ENCODE measurements around the gene RARG. TPM values are rescaled to one million over a fixed set of nuclear protein-coding genes. Genes with fewer than 3 reads are reported as not detected.

RARG gene
- total RNA-seq, 1 donor from 2014 or later = 0.27 TPM

- Mint-ChIP-seq H3K27ac (ENCODE audit: unreplicated experiment) (peak overlapping the region; percentile 94), H3K27me3 (ENCODE audit: unreplicated experiment) (peaks cover 14% of the 10 kb centered on the region), H3K36me3 (ENCODE audit: unreplicated experiment) (peaks cover 5% of the 10 kb centered on the region), H3K9me3 (ENCODE audit: unreplicated experiment) (peaks cover 5% of the 10 kb centered on the region), H3K4me3 (ENCODE audit: unreplicated experiment) (peak overlapping the region; percentile 99), H3K4me1 (ENCODE audit: low read depth, unreplicated experiment) (no peaks in the 10 kb centered on the region)
- peak; percentile 84 for DNase-seq
- no peak for TF ChIP-seq CTCF (IDR thresholded peaks at IDR 0.05; ENCODE audit: partially characterized antibody, unreplicated experiment)
Observed at GRCh38 chr12:53251477-53252348, 19.7 kb upstream of the RARG start.

GRCh38 chr12:53245286-53245685 is 13.3 kb upstream of the RARG start:
- Mint-ChIP-seq H3K27me3 (ENCODE audit: unreplicated experiment) (peaks cover 4% of the 10 kb centered on the region), H3K9me3 (ENCODE audit: unreplicated experiment) (no peaks in the 10 kb centered on the region), H3K27ac (ENCODE audit: unreplicated experiment) (no peak overlapping the region), H3K4me1 (ENCODE audit: low read depth, unreplicated experiment) (no peaks in the 10 kb centered on the region), H3K4me3 (ENCODE audit: unreplicated experiment) (no peak overlapping the region), H3K36me3 (ENCODE audit: unreplicated experiment) (peaks cover 5% of the 10 kb centered on the region)
- no peak for TF ChIP-seq CTCF (IDR thresholded peaks at IDR 0.05; ENCODE audit: partially characterized antibody, unreplicated experiment)
- no peak for DNase-seq

- H3K36me3 Mint-ChIP-seq (ENCODE audit: unreplicated experiment) = peaks cover 5% of the 10 kb centered on the region
- no peak for DNase-seq
- TF ChIP-seq CTCF (IDR thresholded peaks at IDR 0.05; ENCODE audit: partially characterized antibody, unreplicated experiment) = no peak
- no peaks in the 10 kb centered on the region for H3K4me1 Mint-ChIP-seq (ENCODE audit: low read depth, unreplicated experiment)
- no peaks in the 10 kb centered on the region for H3K9me3 Mint-ChIP-seq (ENCODE audit: unreplicated experiment)
- no peak overlapping the region for H3K27ac Mint-ChIP-seq (ENCODE audit: unreplicated experiment)
- H3K27me3 Mint-ChIP-seq (ENCODE audit: unreplicated experiment) = peaks cover 6% of the 10 kb centered on the region
- H3K4me3 Mint-ChIP-seq (ENCODE audit: unreplicated experiment) = no peak overlapping the region
Observed at GRCh38 chr12:53244337-53244736, 12.3 kb upstream of the RARG start.

GRCh38 chr12:53241623-53242412 is 9.8 kb upstream of the RARG start:
- TF ChIP-seq CTCF (IDR thresholded peaks at IDR 0.05; ENCODE audit: partially characterized antibody, unreplicated experiment) = no peak

More at GRCh38 chr12:53241623-53242412, 9.8 kb upstream of the RARG start:
- H3K9me3 Mint-ChIP-seq (ENCODE audit: unreplicated experiment) = no peaks in the 10 kb centered on the region
- H3K27ac Mint-ChIP-seq (ENCODE audit: unreplicated experiment) = no peak overlapping the region
- H3K36me3 Mint-ChIP-seq (ENCODE audit: unreplicated experiment) = peaks cover 5% of the 10 kb centered on the region
- H3K4me3 Mint-ChIP-seq (ENCODE audit: unreplicated experiment) = no peak overlapping the region
- H3K27me3 Mint-ChIP-seq (ENCODE audit: unreplicated experiment) = peaks cover 8% of the 10 kb centered on the region
- DNase-seq = no peak
- H3K4me1 Mint-ChIP-seq (ENCODE audit: low read depth, unreplicated experiment) = no peaks in the 10 kb centered on the region

Measured in glutamatergic neuron (in vitro differentiated cells).